Stimulated activated CD8-positive, alpha-beta memory T cell treated with anti-CD3 and anti-CD28 coated beads, Interleukin-15, amount 100 ng/mL, for 4 hours (primary cell): ENCODE data around the gene PTPRE.
A peak's percentile ranks its signal among the peaks of the same experiment; 100 is the strongest.

Experiments
- DNase-seq, 2 donors: peaks; one replicate each; pipeline ENCODE4 v3.0.0-alpha.2; 2020; ENCODE audit warnings: low read depth in 2 of 2

Gene PTPRE

DNA sequence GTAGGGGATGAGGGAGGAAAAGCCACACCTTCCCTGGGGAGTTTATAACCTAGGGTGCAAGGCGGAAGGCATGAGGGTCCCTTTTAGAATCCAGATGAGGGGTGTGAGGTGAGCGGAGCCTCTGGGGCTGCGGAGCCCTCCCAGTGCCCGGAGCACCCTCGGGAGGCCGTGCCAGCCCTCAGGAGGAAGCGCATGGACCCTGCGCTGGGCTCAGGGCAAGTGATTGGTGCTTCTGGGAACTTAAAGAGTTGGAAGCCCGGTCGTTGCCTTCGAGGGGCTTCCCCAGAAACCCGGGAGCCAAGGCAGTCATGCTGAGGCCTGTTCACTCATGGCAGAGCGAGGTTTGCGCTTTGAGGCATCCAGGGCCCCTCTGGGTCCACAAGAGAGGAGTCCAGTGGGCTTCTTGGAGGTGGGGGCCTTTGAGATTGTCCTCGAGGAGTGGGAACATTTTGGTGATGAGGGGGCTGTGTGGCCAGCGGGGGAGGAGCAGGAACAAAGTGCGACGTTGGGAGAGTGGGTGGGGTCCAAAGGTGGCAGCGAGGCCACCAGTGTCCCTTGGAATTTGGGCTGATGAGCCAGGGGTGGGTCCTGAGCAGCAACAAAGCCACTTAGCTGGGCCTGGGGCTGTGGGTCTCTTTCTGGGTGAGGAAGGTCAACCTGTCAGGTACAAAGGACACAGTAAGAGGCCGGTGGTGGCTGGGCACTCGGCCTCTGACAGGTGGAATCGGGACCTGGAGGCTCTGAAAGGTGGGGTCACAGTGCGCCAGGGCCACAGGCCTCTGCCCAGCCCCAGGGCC lies 139.5 kb downstream of the PTPRE start:
- DNase-seq = no peak

DNA sequence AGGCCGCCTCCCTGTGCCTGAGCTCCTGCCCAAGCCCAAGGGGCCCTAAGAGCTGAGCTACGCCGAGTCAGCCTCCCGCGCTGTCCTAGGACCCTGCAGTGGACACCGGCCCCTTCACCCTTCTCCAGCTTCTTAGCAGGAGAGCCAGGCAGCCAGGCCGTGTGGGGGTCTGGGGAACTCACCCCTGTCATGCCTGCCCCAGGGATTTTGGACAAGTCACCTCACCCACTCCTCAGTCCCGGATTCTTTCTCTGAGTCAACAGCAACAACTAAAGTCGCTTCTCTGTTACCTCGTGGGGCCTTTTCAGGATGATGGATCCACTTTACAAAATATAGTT lies 140.0 kb downstream of the PTPRE start:
- DNase-seq = no peak

DNA sequence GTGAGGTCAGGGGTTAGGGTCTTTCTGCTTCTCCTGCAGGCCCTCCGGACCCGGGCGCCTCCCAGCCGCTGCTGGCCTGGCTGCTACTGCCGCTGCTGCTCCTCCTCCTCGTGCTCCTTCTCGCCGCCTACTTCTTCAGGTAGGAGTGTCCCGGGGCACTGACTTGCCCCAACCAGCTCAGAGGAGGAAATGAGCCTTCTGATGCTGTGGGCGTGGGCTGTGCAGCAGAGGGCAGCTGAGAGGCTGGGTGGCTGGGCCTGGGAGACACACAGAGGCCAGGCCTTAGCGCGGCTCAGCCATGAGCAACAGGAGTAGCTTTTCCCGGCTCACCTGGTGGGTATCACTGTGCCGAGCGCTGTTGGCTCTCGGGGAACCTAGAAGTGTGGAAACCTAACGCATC lies 140.4 kb downstream of the PTPRE start:
- peak; percentile 70 to 81 for DNase-seq

DNA sequence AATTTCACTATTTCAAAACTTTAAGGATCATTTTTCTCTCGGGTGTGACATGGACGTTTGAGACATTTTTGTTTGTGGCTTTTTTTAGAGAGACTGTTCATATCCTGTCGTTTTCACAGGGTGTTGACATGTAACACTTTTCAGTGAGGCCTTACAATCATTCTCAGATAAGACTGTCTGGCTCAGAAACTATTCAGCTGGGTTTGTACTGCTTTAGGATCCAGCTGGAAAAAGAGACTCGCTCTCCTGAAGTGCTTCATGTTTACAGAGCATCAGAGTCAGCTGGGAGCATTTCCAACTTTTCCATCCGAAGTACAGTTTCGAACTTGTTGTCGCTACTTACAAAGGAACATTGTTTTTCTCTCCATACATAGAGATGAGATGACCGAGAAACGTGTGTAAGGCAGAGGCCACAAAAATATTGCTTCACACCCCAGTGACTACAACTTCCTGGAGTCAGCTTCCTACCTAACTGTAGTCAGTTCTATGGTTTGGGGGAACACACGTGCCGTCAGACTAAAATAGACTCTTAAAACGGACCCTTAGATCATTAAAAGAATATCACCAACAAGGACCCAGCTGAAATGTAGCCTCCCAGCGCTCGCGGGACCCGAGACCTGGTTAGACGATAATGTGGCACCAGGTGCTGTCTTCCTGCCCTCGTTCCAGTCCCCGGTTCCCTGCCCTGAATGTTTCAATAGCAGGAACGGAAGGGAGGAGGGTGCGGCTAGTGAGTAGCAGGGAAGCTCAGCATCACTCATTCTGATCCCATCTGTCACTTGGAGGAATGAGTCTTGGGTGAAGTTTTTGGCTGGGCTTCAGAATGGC lies 141.3 kb downstream of the PTPRE start:
- DNase-seq = no peak

DNA sequence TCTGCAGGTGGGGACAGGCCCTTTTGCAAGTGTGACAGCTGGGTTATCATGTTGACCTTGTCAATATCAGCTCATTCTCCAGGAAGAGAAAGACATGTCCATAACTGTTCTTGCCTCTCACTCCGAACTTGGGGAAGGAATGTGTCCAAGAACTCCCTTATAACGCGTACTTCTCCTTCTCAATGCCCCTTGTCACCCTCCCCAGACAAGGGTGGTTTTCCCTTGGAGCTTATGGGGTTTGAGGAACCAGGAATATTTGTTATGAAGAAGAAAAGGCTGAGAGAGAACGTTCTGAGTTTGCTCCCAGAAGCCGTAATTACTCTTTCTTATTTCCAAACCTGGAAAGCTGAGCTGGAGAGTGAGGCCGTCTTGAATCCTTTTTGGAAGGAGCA lies 141.9 kb downstream of the PTPRE start:
- no peak for DNase-seq

DNA sequence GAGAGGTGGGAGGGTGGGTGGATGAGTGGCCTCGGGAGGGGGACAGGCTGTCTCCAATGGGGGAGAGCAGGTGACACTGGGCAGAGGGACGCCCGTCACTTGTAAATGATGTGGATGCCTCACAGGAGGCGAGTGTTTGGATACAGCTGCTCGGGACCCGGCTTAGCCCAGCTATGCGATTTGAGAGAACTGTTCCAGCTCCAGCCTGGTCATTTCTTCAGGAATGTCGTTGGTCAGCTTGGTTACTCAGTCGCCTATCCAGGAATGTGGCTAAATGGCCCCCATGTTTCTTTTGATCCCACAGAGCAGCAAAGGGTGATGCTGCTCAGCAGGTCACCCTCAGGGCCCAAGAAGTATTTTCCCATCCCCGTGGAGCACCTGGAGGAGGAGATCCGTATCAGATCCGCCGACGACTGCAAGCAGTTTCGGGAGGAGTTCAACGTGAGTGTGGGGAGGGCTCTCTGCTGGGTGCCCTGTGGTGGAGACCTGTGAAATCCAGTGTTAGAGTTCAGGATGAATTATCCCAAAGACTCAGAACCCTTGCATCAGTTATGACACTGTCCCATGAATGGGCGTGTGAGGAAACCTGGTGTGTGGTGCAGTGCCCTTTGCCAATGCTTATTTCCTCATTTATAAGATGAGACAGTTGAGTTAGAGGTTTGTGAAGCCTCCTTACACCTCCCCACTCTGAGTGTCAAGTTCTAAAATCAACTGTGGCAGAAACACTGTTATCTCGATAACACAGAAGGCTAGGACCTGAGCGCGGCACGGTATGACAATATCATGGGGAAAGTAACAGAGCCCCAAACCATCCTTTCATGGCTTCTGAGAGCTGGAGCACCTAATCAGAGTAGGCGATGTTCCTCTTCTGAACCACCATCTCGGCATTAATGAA lies 142.6 kb downstream of the PTPRE start:
- DNase-seq = no peak

DNA sequence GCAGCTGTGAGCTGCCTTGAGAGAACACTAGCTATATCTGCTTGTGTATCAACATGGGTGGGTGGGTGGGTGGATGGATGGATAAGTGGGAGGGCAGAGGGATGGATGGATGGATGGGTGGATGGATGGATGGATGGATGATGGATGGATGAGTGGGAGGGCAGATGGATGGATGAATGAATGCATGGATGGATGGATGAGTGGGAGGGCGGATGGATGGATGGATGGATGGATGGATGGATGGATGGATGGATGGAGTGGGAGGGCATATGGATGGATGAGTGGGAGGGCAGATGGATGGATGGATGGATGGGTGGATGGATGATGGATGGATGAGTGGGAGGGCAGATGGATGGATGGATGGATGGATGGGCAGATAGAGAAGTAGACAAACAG lies 143.2 kb downstream of the PTPRE start:
- DNase-seq = no peak

DNA sequence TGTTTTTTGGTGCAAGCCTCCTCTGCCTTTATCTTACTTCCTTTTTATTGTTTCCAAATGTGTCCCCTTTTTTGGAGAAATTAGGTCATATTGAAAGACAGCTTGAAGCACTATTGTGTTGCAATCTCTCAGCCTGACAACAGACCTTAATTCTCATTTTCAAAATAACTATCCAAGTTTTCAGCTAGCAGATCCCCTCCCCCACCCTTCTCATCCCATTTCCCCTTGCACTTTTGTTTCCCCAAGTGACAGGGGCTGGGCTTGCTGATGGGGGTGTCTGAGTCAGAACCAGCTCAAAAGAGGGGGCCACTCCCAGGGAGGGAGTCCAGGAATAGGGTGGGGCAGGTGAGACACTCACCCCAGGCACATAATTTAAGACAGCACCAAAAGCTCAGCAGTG lies 144.0 kb downstream of the PTPRE start:
- DNase-seq = no peak

DNA sequence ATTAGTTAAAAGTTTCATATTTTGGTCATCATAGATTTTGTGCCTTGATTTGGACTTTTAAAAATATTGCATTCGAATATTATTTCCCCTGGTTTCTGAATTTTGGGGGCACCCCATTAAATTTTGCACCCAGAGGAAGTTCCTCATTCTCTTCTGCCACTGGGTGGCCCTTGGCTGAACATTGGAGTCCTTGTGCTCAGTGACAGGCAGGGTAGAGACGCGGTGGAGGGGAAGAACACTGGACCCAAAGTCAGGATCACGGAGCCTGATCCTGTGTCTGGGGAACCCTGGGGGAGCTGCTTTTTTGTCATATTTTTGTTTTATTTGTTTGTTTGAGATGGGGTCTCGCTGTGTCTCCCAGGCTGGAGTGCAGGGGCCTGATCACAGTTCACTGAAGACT lies 144.6 kb downstream of the PTPRE start:
- no peak for DNase-seq

DNA sequence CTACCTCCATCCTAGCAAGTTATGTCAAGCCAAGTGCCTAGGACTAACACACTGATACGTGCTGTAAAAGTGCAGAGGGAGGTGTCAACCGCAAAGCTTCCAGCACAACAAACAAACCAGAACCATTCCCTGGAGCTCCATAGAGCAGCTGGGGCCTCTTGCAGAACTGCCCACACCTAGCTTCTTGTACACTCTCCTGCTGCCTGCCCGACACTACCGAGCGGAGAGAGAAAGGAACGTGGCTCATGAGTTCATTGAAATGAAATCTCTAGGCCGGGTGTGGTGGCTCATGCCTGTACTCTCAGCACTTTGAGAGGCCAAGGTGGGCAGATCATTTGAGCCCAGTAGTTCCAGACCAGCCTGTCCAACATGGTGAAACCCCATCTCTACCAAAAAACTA lies 145.8 kb downstream of the PTPRE start:
- DNase-seq = no peak

DNA sequence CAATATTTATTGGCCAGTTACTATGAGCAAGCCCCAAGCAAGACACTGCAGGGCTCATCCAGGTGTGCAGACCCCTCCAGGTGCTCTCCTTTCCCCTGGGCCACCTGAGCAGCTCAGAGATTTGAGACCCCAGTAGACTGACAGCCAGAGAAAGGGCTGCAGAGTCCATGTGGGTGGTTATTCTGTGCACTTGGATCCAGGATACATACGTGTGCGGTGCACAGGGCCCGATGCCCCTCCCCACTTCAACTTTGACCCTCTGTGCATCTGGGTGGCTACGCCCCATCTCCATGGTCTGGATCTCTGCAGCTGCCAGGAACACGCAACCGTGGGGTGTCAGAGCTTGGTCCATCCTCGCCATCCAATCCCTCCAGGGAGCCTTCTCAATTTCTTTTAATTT lies 146.5 kb downstream of the PTPRE start:
- no peak for DNase-seq

DNA sequence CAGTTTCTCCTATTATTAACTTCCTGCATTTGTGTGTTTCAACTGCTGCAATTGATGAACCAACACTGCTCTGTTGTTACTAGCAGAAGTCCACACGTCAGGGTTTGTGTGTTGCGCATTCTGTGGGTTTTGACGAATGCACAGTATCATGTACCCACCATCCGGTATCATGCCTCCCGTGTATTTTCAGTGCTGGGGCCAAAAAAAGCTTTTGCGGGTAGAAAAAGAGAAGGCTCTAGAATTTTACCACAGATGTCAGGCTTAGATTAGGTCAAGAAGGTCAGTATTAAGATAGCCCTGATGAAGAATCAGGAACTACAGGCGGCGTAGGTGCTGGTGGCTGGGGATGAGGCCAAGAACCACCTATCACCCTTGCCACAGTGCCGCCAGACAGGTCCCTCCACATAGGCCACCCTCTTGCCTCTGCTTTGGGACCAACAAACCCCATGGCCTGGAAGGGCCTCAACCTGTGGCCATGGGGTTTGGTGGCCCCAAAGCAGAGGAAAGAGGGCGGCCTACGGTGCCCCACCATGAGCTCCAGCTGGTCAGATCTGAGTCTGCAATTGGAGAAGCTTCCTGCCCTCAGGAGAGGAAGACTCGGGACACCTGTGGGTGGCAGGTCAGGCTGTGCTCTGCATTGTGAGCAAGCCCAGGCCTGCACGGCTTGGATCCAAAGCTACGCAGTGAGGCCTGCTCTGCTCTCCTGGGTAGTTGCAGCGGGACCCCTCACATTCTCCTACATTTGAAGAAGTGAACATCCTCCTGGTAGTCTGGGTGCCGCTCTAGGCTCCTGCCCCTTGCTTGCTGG lies 147.5 kb downstream of the PTPRE start:
- no peak for DNase-seq

DNA sequence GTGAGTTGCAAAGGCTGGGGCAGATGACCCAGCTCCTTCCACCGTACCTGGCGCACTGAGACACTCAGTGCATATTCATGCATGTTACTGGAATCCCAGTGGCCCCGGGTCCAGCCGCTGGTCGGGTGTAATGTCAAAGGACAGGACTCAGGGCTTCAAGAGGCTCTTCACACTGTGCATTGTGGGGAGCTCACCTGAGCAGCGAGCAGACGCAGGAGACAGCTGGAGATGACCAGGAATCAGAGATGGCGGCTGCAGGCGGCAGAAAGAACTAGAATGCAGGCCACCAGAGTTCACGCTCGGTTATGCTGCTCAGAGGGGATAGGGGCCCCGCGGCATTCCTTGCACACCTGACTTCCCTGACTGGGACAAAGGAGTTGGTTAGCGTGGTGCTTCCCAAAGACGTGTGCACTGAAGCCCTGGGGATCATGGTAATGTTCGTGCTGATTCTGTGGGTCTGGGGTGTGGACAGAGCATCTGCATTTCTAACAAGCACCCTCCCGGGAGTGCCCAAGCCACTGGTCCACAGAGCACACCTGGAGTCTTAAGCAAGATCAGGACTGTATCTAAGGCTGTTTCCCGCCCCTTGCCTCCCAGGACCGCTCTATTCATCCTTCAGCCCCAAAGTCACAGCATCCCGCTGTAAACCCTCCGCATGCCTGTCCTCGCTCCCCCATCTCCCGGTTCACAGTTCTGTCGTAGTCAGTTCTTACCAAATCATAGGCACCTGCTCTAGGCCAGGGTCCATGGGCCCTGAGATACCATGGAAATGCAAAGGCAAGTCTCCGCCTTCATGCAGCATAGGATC lies 148.4 kb downstream of the PTPRE start:
- DNase-seq = no peak

DNA sequence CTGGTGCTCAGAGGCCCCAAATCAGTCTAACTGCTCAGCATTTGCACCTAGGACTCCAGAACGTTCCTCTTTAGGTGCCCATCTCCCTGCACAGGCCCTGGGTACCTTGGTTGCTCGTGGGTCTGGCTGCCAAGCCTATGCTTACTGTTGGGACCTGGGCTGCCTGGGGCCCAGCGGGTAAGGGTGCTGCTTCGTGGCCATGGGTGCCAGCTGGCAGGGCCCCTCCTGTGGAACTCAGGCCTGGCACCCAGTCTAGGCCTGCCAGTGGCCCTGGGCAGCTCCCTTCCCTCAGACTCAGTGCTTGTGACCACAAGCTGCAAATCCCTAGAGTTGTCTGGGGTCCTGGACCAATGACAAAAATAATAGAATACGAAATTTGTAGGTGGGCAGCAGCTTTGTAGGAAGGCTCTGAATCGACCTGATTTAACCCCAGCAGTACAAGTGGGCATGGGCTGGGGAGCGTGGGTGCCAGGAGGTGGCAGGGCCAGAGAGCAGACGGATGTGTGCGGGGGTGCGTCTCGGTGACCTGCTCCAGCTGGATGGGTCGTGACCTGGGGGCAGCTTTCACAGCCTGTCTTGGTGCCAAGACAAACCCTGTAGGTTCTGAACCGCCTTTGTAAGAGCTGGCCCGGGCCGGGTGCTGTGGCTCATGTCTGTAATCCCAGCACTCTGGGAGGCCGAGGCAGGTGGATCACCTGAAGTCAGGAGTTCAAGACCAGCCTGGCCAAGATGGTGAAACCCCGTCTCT lies 149.6 kb downstream of the PTPRE start:
- DNase-seq = no peak

DNA sequence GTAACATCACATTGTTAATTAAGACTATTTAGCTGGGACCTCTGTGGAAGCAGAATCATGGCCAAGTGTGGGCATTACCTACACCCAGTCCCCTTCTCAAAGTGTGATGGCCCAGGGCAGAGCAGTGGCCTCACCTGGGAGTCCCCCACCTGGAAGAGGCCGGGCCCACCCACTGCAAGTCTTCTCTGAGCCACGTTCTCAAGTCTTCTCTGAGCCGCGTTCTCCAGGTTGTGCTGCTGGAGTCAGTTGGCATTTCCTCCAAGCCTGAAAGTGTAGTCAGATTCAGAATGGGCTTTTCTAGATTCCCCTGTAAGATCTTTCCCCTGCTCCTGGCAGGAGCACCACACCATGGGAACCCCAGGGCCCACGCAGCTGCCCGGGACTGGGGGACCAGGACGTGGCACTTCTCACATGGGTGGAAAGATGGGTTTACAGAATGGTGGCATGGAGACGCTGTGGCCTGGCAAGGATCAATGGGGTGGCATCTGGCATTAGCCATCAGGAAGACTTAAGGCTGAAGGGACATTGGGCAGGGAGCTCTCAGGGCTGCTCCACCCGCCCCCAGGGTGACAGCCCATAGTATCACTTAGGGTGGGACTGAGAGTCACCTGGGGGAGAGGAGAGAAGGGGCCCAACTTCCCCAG lies 151.3 kb downstream of the PTPRE start:
- no peak for DNase-seq

DNA sequence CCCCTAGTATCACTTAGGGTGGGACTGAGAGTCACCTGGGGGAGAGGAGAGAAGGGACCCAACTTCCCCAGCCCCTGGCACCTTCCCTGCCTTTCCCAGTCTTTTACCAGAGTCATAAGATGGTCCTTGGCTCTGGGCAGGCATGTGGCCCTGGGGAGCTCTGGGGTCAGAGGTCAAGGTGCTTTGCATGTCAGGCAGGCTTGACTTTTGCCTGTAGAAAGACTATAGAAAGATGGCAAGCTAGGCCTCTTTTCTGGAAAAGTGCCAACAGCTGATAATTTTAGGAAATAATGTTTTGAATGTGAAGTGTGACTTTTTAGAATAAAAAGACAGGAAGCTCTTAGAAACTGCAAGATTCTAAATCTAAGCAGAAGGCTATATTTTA lies 151.8 kb downstream of the PTPRE start:
- no peak for DNase-seq

DNA sequence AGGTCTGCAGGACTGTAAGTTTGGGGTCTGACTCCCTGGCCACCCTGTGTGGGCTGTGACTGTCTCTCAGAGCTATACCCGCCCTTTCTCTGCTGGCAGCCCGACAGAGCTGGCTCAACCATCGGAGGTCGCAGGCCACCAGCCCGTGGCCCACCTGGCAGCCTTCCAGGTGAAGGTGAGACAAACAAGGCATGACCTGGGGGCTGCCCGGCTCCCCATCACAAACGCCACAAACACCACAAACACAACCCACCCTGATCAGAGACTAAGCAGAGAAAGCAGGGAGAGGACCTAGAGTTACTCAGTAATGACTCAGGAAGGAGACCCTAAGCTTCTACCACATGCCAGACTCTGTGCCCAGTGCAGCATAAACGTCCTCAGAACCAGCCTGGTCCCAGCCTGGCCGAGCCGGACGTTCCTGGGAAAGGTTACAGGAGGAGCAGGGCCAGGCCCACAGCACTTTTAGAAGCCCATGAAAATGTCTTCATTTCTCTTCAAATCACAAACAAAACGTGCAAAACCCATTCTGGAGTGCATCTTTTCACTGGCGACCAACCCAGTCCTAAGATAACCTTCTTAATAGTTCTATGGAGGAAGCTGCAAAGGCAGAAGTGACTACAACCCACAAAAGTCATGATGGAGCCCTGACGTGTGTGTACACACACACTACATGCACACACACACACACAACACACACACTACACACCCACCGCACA lies 152.5 kb downstream of the PTPRE start:
- no peak for DNase-seq

DNA sequence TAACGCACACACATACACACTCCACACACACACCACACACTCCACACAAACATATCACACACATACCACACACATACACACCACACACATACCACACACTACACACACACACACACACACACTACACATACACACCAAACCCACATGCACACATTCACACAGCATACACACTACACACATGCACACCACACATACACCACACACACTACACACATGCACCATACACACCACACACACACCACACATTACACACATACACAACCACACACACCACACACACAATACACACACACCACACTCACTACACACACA lies 153.0 kb downstream of the PTPRE start:
- DNase-seq = no peak
